ENCODE results near the gene ZMYND12.

Gene ZMYND12

DNA sequence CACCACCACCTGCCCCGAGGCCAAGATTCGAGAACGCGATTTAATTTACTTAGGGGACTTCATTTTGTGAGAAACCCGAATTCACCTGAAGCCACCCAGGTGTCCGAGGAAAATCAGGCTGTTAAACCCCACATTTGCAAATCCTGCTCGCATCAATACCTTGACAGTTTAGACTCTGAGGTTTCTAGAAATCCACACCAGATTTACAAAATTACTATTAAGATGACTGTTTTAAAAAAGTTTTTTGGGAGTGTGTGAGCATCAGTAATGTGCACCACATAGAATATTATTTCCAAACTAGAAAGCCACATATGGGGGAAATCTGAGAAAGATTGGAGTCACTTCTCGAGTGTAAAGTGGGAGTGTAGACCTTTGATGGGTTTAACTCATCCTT, 74.5 kb downstream of the ZMYND12 start:
- TF ChIP-seq CTCF (conservative IDR thresholded peaks at IDR 0.05; ENCODE audit: low read depth, low read length) = no peak
- DNase-seq (ENCODE audit: low read depth) = no peak
- no peak overlapping the region for H3K4me3 ChIP-seq (ENCODE audit: low read depth, low read length)

DNA sequence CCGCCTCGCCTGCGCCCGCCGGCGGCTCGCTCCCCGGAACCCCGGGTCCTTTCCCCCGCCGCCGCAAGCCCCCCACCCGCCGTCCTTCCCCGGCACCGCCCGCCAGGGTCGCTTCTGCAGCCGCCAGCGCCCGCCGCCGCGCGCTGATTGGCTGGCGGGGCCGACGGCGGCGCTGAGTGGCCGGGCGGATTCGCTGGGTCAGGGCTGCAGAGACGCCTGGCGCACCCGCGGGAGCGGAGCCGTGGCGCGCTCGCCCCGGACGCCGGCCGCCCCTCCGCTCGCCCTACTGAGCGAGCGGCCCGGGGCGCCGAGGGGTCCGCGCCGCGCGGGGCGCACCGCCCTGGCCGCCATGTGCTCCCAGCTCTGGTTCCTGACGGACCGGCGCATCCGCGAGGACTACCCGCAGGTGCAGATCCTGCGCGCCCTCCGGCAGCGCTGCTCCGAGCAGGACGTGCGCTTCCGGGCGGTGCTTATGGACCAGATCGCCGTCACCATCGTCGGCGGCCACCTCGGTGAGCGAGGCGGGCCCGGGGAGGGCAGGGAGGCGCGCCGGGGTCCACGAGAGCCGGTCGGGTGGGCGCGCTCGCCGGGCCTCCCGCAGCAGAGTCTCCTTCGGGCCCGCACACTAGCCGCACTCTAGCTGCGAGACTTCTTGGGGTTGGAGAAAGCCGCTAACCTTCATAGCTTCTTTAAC, 75.1 kb downstream of the ZMYND12 start, which contains the start of gene RIMKLA:
RIMKLA (plus strand) TSS at position 207 of the 694 bp plus-strand sequence; CDS start at position 350, 143 bp downstream.
- peak within 1 kb of the TSS; percentile 23 for H3K4me3 ChIP-seq (ENCODE audit: low read depth, low read length)
- TF ChIP-seq CTCF (conservative IDR thresholded peaks at IDR 0.05; ENCODE audit: low read depth, low read length) = no peak
- no peak for DNase-seq (ENCODE audit: low read depth)

Measured in choroid plexus epithelial cell (primary cell).